Sigmoid colon (tissue), 4 donors: Measurements from ENCODE around the gene PRLR.
"Not testable (repeated sequence)": the region's sequence is repeated elsewhere in the genome, so short reads cannot be mapped to it uniquely, and the experiment has no call there.

Experiments used
- CTCF ChIP-seq, 4 experiments: fragments of 450-650 bp in 3 of 4; fragments of 200-600 bp in 1 of 4; IDR thresholded peaks; one replicate each; pipeline ENCODE4 v1.5.1; 2016 to 2019; ENCODE audit warnings: antibody characterized with exemption in 4 of 4, mild to moderate bottlenecking in 3 of 4, moderate library complexity in 2 of 4
- EP300 ChIP-seq, 4 donors: sonication (generic); formaldehyde crosslinking; IDR thresholded peaks; one replicate each; pipeline ENCODE4 v1.6.1; 2017; ENCODE audit warnings: antibody characterized with exemption in 4 of 4
- POLR2A ChIP-seq, 2 donors: fragments of 450-650 bp; IDR thresholded peaks; one replicate each; pipeline ENCODE4 v1.6.1; 2016; ENCODE audit warnings: antibody characterized with exemption in 2 of 2, mild to moderate bottlenecking in 2 of 2, moderate library complexity in 2 of 2
- POLR2AphosphoS5 ChIP-seq, 4 donors: sonication (generic); formaldehyde crosslinking; IDR thresholded peaks; one replicate each; pipeline ENCODE4 v1.6.1; 2017; ENCODE audit warnings: antibody characterized with exemption in 4 of 4

GRCh38 chr5:35189801-35190200 lies 40.5 kb downstream of the PRLR start:
- not testable (repeated sequence) for TF ChIP-seq CTCF, EP300, POLR2A, POLR2AphosphoS5 (IDR thresholded peaks at IDR 0.05)
